Stomach (tissue), 9 donors: ENCODE measurements around the gene HDAC9. TPM values are rescaled to one million over a fixed set of nuclear protein-coding genes. Genes with fewer than 3 reads are reported as not detected.

ENCODE experiments used
- DNase-seq, 2 donors: peaks; one replicate each; pipeline versions ENCODE4 v3.0.0 to v3.0.0-alpha.2; 2013 to 2019
- H3K27ac ChIP-seq, 5 donors: fragments of 200-600 bp in 4 of 5; sonication (generic) in 4 of 5; one replicate each; pipeline ENCODE4 v1.5.1; 2013 to 2019; ENCODE audit warnings: mild to moderate bottlenecking in 1 of 5, moderate library complexity in 1 of 5
- H3K27me3 ChIP-seq, 3 donors: fragments of 200-600 bp; sonication (generic); one replicate each; pipeline ENCODE4 v1.5.1; 2017 to 2019; ENCODE audit warnings: mixed run types in 1 of 3
- H3K36me3 ChIP-seq, 4 donors: fragments of 200-600 bp; sonication (generic); 1 replicate in 3 of 4; 2 replicates in 1 of 4; pipeline ENCODE4 v1.5.1; 2016 to 2019
- H3K4me1 ChIP-seq, 4 donors: fragments of 200-600 bp; sonication (generic); one replicate each; pipeline ENCODE4 v1.5.1; 2016 to 2019
- H3K4me3 ChIP-seq, 4 donors: fragments of 200-600 bp; sonication (generic) in 3 of 4; one replicate each; pipeline ENCODE4 v1.5.1; 2016 to 2019; ENCODE audit warnings: mild to moderate bottlenecking in 1 of 4
- H3K9me3 ChIP-seq, 4 donors: fragments of 200-600 bp; sonication (generic); one replicate each; pipeline ENCODE4 v1.5.1; 2016 to 2019
- EP300 ChIP-seq: sonication (generic); formaldehyde crosslinking; IDR thresholded peaks from one replicate; pipeline ENCODE4 v1.6.1; 2017; ENCODE audit warnings: antibody characterized with exemption
- POLR2A ChIP-seq, 4 donors: fragments of 450-650 bp; IDR thresholded peaks; one replicate each; pipeline ENCODE4 v1.6.1; 2016; ENCODE audit warnings: antibody characterized with exemption in 4 of 4, control low read depth in 2 of 4, mild to moderate bottlenecking in 1 of 4, moderate library complexity in 1 of 4
- POLR2AphosphoS5 ChIP-seq, 3 donors: sonication (generic); formaldehyde crosslinking; IDR thresholded peaks; one replicate each; pipeline ENCODE4 v1.6.1; 2016; ENCODE audit warnings: antibody characterized with exemption in 3 of 3
- WGBS, 5 donors: extraction: QIAGEN DNeasy Blood & Tissue Kit in 3 of 5; methylation state at CpG; one replicate each; pipeline versions ENCODE4 v1.1.5 to v1.1.7; 2013 to 2018; 5-methylcytosine and 5-hydroxymethylcytosine counted together
- intact Hi-C: fragments of 100-400 bp; cut with DNase I; formaldehyde crosslinking; loops from one replicate; pipeline ENCODE4 v1.15.1; 2023; ENCODE audit warnings: low total_unique reads
- polyA plus RNA-seq, 3 donors: library from polyadenylated mRNA; stranded (reverse); fragments of 200-250 nt; gene quantifications; one replicate each; pipeline ENCODE4 v1.2.3, GENCODE V29; 2013
- total RNA-seq, 5 donors: library from RNA; depleted of rRNA; stranded (reverse); fragments of >200 nt; gene quantifications; one replicate each; pipeline versions ENCODE4 v1.1.0 to v1.2.3, GENCODE V29; 2014 to 2016
- TF ChIP-seq, protein P1 (sequence below), 7 experiments: fragments of 450-650 bp in 4 of 7; fragments of 200-600 bp in 3 of 7; sonication (generic) in 3 of 7; IDR thresholded peaks; one replicate each; pipeline ENCODE4 v1.5.1; 2016 to 2019; ENCODE audit warnings: antibody characterized with exemption in 7 of 7, control low read depth in 2 of 7, mild to moderate bottlenecking in 1 of 7
- donor health status: healthy with polysubstance abuse.
- donor health status: Bipolar disorder and iron deficiency.
- donor health status: healthy.

HDAC9 gene
- total and polyA plus RNA-seq, 8 donors: 1.4 to 60.0 (median 9.8) TPM

GRCh38 chr7:18538554-18539250 lies 43.2 kb downstream of the HDAC9 start:
- intact Hi-C loops: no loop called here
- peaks cover 0 to 19% (median 7%) of the 10 kb centered on the region in 4 donors for H3K4me1 ChIP-seq
- H3K4me3 ChIP-seq: no peak overlapping the region
- H3K36me3 ChIP-seq: no peaks in the 10 kb centered on the region
- no peak for DNase-seq
- no peaks in the 10 kb centered on the region for H3K27me3 ChIP-seq
- H3K27ac ChIP-seq: no peak overlapping the region
- no peak for TF ChIP-seq EP300
- TF ChIP-seq, protein P1, sequence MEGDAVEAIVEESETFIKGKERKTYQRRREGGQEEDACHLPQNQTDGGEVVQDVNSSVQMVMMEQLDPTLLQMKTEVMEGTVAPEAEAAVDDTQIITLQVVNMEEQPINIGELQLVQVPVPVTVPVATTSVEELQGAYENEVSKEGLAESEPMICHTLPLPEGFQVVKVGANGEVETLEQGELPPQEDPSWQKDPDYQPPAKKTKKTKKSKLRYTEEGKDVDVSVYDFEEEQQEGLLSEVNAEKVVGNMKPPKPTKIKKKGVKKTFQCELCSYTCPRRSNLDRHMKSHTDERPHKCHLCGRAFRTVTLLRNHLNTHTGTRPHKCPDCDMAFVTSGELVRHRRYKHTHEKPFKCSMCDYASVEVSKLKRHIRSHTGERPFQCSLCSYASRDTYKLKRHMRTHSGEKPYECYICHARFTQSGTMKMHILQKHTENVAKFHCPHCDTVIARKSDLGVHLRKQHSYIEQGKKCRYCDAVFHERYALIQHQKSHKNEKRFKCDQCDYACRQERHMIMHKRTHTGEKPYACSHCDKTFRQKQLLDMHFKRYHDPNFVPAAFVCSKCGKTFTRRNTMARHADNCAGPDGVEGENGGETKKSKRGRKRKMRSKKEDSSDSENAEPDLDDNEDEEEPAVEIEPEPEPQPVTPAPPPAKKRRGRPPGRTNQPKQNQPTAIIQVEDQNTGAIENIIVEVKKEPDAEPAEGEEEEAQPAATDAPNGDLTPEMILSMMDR (IDR thresholded peaks at IDR 0.05): no peak
- TF ChIP-seq POLR2AphosphoS5 (IDR thresholded peaks at IDR 0.05): no peak
- TF ChIP-seq POLR2A (IDR thresholded peaks at IDR 0.05): no peak
- H3K9me3 ChIP-seq: no peaks in the 10 kb centered on the region

GRCh38 chr7:18540396-18540795 lies 44.8 kb downstream of the HDAC9 start:
- TF ChIP-seq EP300: no peak
- TF ChIP-seq POLR2AphosphoS5 (IDR thresholded peaks at IDR 0.05): no peak
- no peak for TF ChIP-seq POLR2A (IDR thresholded peaks at IDR 0.05)
- TF ChIP-seq, protein P1 (IDR thresholded peaks at IDR 0.05): no peak
- 66 to 79% (median 73%) methylated on average over 1 of the region's 1 CpG for WGBS, 5 donors
- no peak overlapping the region for H3K4me3 ChIP-seq

DNA sequence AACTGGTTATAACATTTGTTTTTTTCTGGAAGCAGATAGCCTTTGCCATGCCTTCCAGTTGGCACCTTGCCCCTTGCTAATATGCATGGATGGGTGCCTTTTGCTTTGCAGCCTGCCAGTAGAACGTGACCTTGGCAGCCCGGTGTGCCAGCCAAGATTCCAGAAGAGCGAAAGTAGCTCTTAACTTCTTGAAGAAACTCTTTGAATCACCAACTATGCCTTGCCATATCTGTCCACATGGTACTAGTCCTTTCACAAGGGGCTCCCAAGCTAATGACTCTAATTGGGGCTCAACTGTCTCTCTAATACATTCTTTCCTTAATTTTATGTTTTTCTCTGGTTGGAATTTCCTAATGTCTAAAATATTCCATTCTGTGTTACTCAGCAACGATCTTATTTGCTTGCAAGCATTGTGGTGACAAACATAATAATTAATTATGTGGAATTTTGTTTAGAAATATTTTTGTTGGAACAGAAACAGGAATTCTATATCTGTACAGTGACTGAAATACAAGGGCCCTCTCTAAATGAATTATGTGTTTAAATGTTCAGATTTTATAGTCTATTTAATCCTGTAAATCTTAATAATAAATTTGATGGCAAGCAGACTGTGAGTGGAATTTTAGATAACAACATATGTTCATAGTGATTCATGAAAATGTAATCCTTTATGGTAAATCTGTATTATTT lies 45.8 kb downstream of the HDAC9 start:
- 19 to 31% (median 23%) methylated on average over 4 of the region's 4 CpGs for WGBS, 5 donors
- peaks cover 0 to 16% (median 7%) of the 10 kb centered on the region in 4 donors for H3K4me1 ChIP-seq
- H3K27ac ChIP-seq: peak overlapping the region in 3 of 5 donors; percentile 7 to 65 (median 19)
- H3K4me3 ChIP-seq: no peak overlapping the region
- DNase-seq: peak; percentile 56 to 86
- TF ChIP-seq, protein P1 (IDR thresholded peaks at IDR 0.05): no peak
- peak in 2 of 3 donors; percentile 9 to 59 for TF ChIP-seq POLR2AphosphoS5 (IDR thresholded peaks at IDR 0.05)
- H3K27me3 ChIP-seq: no peaks in the 10 kb centered on the region
- intact Hi-C loops: no loop called here
- no peaks in the 10 kb centered on the region for H3K36me3 ChIP-seq
- H3K9me3 ChIP-seq: no peaks in the 10 kb centered on the region

More at GRCh38 chr7:18540396-18540795, 44.8 kb downstream of the HDAC9 start:
- no peaks in the 10 kb centered on the region for H3K36me3 ChIP-seq
- H3K27me3 ChIP-seq: no peaks in the 10 kb centered on the region
- H3K27ac ChIP-seq: no peak overlapping the region
- intact Hi-C loops: no loop called here
- peaks cover 0 to 19% (median 7%) of the 10 kb centered on the region in 4 donors for H3K4me1 ChIP-seq
- H3K9me3 ChIP-seq: no peaks in the 10 kb centered on the region
- no peak for DNase-seq

- peak overlapping the region in 1 of 5 donors; percentile 65 for H3K27ac ChIP-seq
- TF ChIP-seq POLR2A (IDR thresholded peaks at IDR 0.05): no peak
- H3K4me1 ChIP-seq: peaks cover 0 to 16% (median 7%) of the 10 kb centered on the region in 4 donors
- DNase-seq: no peak
- intact Hi-C loops: no loop called here
- no peaks in the 10 kb centered on the region for H3K9me3 ChIP-seq
- H3K27me3 ChIP-seq: no peaks in the 10 kb centered on the region
- no peak overlapping the region for H3K4me3 ChIP-seq
- no peaks in the 10 kb centered on the region for H3K36me3 ChIP-seq
- WGBS, 5 donors: 75 to 90% (median 83%) methylated on average over 6 of the region's 6 CpGs
Observed at GRCh38 chr7:18541871-18542212, 46.3 kb downstream of the HDAC9 start.

- Histone ChIP-seq H3K4me3 (no peak overlapping the region), H3K27ac (no peak overlapping the region), H3K36me3 (no peaks in the 10 kb centered on the region), H3K27me3 (no peaks in the 10 kb centered on the region), H3K9me3 (no peaks in the 10 kb centered on the region), H3K4me1 (peaks cover 0 to 8% (median 3%) of the 10 kb centered on the region in 4 donors)
- no peak for DNase-seq
- intact Hi-C loops: no loop called here
- no peak for TF ChIP-seq EP300
- TF ChIP-seq, protein P1 (IDR thresholded peaks at IDR 0.05): no peak
- no peak for TF ChIP-seq POLR2A (IDR thresholded peaks at IDR 0.05)
- TF ChIP-seq POLR2AphosphoS5 (IDR thresholded peaks at IDR 0.05): no peak
- WGBS, 5 donors: 48 to 73% (median 63%) methylated on average over 3 of the region's 3 CpGs
Observed at GRCh38 chr7:18546576-18546975, 51.0 kb downstream of the HDAC9 start.
